CD4-positive, alpha-beta T cell treated with Interleukin-4 for 1 hour (primary cell): Measurements from ENCODE around the gene PADI2.

Experiments
- DNase-seq, 2 donors: peaks; one replicate each; pipeline ENCODE4 v3.0.0-alpha.2; 2020 to 2022

The PADI2 gene

DNA sequence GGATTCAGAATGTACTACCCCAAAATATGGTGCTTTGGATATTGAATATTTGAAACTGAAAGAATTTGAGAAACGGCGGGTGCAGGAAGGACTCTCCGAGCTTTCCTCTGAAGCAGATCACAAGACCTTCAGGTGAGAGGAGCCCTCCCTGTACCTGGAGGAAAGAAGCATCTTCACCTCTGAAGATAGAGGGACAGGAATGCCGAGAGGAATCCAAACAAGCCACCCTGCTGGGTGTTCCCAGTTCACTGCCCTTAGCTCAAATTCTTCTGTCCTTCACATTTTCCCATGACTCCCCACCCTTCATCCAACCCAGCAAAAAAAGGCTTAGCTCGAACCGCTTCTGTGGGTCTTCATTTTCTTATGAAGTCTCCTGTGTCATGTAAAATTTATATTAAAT, 18.2 kb upstream of the PADI2 start:
- DNase-seq, result no peak

DNA sequence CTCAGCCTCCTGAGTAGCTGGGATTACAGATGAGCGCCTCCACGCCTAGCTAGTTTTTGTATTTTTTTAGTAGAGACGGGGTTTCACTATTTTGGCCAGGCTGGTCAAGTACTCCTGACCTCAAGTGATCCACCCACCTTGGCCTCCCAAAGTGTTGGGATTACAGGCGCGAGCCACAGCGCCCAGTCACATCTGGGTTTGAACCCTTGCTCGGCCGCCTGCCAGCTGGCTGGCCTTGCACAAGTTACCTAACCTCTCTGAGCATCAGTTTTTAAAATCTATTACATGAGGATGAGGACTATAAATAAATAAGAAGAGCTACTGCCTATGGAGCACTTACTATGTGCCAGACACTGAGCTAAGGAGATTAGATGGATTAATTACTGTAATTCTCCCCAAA, 17.7 kb upstream of the PADI2 start:
- no peak for DNase-seq

DNA sequence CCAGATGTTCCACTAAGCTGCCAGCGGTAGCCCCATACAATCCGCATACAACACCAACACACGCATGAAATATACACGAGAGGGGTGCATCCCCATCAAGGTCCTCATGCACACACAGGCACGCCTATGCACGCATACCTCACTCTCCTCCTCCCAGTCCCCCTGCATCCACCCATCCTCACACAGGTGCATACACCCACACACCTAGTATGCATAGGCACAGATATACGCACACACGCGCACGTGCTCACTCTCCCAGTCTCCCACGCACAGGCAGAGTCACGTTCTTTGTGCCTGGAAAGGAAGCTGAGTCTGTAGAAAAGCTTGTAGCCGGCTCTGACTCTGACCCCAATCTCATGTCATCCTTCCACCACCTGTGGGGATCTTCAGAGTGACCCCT, 16.9 kb upstream of the PADI2 start:
- DNase-seq, result no peak

DNA sequence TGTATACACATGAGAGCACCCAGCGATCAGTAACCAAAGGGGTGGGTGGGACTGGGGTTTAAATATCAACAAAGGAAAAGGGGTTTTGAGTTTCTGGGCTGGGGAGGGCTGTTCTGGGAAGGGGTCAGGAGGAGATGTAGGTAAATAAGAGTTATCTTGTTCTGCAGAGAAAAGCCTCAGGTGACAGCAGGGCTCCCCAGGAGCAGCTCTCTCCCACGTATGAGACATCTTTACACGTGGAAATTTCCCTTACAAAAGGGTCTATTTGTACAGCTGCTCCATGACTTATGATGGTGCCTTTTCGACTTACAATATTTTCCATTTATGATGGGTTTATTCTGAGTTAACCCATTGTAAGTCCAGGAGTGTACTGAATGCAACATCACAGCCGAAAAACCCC, 16.3 kb upstream of the PADI2 start:
- no peak for DNase-seq

DNA sequence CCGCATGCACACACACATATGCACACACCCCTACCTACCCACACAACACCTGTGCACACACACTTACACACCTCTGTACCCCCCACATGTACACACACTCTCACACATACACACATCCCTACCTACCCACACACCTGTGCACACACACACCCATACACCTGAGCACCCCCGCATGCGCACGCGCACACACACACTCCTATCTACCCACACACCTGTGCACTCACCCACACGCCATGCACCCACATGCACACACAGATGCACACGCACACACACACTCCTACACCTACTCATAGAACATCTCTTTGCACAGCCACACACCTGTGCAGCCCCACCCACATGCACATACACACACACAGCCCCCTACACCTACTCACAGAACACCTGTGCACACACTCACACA, 15.5 kb upstream of the PADI2 start:
- no peak for DNase-seq

DNA sequence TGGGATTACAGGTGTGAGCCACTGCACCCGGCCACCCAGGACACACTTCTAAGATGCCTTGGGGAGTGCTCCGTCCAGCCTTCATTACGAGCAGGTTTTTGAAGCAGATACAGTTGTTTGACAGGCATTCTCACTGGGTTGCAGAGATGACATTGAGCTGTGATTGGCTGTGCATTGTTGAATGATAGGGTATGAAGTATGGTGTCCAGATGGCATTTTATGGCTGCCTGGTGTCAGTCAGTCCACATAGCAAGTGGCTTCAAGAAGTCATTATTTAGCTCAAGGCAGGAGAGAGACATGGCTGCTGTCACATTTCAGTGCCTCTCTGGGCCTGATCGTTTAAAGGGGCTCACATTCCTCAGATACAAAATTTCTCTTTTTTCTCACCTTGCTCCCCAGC, 14.8 kb upstream of the PADI2 start:
- no peak for DNase-seq

DNA sequence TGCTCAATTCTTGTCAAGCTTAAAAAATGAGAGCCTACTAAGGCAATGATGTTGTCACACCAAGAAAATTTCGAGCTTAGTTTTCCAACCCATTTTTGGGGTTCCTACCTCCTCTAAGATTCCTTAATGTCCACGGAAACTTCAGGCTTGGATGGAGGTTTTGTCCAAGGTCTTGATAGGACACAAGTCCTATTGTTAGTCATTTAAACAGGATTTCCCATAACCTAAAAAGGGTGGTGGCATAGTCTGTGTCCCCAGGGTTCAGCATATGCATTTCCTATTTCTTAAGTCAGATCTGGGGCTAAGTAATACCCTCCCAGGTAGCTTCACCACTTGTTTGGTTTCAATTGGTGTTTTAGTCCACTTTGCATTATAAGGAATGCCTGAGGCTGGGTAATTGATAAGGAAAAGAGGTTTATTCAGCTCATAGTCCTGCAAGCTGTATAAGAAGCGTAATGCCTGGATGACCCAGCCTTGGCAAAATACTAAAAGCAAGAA, 10.9 kb upstream of the PADI2 start:
- no peak for DNase-seq

DNA sequence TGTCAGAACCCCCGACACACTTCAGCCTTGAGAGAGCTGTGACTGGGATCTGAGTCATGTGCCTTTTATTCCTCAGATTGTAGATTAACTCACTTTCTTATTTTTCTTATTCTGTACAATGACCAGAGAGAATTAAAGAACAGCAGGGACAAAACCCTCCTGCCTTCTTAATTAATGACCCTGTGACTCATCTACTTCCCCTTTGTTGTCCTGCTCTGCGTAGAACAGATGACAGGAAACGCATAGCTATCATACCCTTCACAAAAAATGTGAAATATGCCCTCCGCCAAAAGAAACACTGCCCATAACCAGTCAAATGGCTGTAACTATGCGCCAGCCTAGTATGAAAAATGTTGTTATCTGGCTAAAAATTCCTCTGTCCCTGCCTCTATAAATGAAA, 9.1 kb upstream of the PADI2 start:
- peak; percentile 20 to 25 for DNase-seq

DNA sequence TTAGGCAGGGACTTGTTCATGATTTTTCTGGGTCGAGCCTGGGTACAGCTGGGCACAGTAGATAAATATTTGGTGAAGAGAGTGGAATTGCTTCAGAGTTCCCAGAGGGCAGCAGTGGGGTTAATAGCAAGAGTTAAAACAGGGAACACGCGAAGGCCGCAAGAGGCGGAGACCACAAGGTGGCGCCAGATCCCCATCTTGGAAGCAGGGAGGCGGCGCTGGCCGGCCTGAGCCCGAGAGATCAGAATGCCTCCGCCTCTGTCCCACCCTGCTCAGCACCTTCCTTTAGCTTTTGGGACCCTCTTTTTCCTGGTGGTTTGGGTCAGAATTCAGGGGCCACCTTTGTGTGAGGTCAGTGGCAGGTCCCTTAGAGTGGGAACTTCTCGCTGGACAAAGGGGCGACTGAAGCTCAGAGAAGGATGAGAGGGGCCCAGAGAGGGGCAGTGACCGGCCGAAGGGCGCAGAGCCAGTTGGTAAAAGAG, 6.5 kb upstream of the PADI2 start:
- peak; percentile 75 to 83 for DNase-seq

DNA sequence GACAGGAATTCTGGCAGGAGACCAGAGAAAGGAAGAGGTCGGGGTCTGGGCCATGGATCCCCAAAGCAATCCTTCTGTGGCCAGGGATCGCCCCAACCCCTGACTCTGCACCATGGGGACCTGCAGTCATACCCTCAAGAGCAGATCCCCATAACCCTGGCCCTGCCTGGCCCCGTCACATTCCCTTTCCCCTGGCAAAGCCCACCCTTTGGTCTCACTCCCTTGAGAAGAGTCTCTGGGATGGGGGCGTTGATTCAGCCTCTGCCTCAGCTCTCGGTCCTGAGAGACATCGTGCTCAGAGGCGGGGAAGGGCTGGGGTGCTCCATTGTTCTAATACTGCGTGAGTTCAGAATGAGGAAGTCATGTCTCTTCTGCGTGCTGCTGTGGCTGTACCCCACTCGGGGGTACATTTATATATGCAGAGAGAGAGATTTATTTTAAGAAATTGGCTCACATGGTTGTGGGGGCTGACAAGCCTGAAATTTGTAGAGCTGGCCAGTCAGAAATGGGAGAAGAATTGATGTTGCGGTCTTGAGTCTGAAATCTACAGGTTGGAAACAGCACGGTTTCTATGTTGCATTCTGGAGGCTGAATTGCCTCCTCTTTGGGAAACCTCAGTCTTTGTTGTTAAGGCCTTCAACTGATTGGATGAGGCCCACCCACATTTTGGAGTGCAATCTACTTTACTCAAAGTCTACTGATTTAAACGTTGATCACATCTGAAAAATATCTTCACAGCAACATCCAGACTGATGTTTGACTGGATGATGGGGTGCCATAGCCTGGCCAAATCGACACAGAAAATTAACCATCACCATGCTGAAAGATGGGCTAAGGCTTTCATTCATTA, 4.2 kb upstream of the PADI2 start:
- no peak for DNase-seq

DNA sequence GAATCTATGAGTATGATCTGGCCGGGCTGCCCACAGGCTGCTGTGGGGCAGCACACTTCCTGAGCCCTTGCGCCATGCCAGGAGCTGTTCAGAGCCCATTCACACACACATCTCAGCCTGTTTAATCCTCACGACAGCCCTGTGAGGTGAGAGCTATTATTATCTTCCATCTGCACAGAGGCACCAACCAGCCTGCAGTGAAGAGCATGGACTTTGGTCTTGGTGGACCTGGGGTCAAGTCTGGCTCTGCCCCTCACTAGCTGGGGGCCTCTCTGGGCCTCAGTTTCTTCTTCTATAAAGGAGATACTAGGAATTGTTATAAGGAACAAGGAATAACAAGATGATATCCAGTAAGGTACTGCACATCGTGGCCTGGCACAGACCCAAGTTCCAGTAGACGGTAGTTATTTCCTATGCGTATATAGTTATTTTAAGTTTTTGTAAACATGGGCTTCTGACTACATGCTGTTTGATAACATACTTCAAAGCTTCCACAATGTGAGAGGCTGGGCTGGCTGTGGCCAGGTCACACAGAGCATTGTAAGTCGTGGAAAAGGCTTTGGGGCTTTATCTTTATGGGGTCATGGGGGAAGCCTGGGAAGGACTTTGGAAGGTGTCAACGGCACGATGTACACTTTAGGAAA, 3.4 kb upstream of the PADI2 start:
- no peak for DNase-seq

DNA sequence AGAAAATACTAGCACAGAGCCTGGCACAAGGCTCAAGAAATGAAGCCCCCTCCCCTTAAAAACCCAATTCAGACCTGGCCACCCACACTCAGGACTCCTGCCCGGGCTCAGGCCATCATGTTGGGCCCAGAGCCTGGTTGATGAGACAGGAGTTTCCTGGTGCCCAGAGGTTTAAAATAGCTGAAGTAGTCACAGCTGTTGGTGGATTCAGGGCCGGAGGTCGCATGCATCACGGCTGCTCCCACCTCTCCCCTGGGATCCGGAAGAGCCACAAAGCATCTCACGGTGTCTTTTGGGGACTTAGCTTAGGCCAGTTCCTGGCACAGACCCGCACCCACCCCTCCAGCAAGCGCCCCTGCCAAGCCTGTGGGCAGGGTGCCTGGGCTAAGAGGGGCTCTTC, 2.6 kb upstream of the PADI2 start:
- DNase-seq, result no peak

DNA sequence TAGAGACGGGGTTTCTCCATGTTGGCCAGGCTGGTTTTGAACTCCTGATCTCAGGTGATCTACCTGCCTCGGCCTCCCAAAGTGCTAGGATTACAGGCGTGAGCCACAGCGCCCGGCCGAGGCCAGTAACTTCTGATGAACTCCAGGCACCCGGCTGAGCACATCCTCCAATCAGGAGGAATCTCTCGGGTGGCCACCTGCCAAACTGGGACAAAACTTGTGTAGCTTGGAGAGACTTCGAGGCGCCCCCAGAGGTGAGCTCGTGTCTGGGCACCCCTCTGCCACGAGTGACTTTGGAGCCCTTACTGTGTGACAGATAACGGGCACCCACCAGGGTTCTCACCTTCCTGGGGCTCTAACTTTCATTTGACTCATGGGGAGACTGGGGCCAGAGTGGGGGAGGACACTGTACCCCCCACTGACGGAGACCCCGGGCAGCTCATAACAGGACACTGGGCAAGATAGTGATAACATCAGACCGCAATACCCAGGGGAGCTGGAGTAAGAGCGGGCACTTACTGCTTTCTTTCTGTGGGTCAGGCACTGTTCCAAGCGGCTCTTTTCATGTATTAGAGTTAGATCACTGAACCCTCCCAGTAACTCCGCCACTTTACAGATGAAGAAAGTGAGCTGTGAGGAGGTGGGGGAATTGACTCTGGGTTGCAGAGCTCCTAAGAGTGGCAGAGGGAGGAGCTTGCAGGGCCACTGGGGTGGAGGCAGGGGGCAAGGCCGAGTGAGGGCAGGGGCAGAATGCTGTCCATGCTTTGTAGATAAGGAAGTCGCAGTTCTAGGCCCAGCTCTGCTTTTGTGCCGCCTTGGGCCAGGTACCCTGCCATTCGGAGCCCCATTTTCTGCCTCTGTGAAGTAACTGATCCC, 1.9 kb upstream of the PADI2 start:
- DNase-seq, result no peak

DNA sequence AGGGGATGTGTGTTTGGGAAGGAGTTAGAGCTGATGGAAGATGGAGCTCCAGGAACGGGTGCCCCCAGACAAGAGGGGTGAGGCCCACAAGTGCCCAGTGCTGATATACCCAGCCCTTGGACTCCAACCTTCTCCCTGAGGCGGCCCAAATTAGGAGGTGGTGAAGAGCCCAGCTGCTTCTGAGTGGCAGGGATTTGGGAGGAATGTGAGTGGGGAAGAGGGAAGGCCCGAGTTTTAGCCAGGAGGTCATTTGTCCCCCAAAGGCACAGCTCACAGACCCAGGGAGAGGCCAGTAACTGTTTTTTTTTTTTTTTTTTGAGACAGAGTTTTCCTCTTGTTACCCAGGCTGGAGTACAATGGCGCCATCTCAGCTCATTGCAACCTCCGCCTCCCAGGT, 1.2 kb upstream of the PADI2 start:
- no peak for DNase-seq

DNA sequence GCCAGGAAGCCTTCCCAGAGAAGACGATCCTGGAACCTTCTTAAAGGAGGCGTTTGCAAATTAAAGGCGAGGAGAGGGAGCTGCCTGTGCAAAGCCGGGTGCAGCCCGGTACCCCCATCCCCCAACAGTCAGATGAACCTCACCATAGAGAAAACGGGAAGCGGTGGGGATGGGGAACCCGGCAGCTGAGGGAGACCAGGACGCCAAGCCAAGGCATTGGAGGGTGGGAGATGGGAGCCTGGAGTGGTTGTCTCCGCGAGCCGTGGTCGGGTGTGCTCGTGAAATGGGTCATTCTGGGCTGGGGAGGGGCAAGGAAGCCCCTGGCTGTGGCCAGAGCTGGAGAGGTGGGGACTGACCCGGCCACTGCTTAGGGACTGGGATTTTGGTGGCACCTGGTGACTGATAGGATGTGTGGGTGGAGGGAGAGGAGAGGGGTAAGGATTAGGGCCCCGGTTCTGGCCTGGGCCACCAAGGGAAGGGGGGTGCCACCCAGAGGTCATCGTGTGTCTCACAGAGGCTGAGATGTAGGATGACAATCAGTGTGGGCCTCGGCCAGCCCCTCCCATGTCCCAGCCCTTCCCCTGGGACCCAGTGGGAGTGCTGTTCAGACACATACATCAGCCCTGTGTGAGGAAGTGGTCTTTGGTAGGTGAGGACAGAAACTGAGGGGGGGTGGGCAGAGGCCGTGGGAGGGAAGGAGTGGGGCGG, 676 bp upstream of the PADI2 start:
- peak in 1 of 2 donors; percentile 30 for DNase-seq

DNA sequence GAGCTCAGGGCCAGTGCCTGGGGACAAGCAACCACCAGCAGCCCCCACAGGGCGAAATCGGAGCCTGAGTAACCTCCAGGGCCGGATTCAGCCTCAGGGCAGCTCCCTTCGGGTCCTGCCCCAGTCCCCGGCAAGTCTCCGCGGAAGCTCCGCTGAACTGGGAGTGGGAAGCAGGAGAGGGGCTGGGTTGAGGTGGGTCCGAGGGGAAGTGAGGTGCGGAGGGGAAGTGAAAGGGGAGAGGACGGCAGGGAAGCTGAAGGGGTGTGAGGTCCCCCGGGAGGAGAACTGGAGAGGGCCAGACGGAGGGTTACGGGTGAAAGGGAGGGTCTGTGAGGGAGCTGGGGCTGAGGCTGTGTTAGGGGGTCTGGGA, 560 bp downstream of the PADI2 start:
- DNase-seq, result no peak

DNA sequence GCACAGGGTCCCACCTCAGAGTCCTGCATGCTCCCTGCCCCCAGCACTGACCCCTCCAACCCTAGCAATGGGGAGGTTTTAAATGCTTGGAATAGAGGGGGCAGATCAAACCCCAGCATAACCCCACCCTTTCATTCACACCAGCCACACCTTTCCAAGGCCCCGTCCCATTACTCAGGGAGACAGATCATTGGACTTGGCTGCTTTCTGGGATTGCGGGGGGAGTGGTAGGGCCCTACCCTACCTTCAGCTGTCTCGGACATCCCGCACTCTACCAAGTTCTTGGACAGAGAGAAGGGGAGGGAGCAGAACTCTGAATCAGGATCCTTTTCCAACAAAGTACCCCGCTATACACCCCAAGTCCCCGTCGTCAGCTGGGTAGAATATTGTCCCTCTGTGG, 983 bp downstream of the PADI2 start:
- no peak for DNase-seq

DNA sequence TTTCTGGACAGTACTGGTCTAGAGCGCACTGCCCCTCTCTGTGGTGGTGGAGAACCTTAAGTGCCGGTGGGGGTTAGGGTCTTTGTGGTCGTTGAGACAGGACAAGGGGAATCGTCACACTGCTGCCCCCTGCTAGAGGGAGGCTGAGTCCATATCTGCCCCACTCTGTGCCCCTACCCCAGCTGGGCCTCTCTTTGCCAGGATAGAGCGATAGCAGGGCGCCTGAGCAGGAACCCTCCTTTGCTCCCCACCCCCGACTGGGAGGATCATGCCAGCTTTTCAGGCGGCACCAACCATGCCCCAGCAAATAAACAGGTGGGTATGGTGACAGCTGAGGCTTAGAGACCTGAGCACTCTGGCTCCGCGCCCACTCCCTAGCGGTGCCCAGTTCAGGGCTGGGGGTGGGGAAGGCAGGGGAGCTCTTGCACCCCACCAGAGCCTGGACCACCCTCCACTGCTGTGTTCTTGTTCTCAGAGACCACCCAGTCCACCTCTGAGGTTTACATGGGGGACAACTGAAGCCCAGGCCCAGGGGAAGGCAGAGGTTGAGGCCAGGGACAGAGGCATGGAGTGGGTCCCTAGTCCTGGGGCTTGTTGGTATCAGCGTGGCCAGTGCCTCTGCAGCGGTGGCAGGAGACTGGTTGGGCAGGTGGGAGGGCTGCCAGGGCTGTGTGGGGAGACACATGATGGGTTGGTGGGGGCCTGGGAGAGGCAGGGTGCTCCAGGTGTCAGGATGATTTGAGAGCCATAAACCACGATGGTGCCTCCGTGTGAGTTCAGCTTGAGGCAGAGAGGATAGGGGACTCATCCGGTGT, 1.6 kb downstream of the PADI2 start:
- no peak for DNase-seq

DNA sequence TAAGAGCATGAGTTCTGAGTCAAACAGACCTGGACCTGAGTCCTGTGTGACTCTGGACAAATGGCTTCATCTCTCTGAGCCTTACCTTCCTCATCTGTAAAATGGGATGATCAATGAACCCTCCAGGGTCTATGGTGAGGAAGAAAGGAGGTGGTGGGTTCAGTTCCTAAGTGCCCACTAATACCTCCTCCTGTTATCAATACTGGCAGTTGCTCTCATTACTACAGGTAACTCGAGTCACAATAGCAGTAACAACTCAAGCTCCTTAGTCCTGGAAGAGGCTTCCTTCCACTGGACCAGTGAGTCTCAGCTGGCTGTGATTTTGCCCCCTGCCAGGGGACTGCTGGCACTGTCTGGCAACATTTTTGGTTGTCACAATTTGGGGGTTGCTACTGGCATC, 2.6 kb downstream of the PADI2 start:
- DNase-seq, result no peak

DNA sequence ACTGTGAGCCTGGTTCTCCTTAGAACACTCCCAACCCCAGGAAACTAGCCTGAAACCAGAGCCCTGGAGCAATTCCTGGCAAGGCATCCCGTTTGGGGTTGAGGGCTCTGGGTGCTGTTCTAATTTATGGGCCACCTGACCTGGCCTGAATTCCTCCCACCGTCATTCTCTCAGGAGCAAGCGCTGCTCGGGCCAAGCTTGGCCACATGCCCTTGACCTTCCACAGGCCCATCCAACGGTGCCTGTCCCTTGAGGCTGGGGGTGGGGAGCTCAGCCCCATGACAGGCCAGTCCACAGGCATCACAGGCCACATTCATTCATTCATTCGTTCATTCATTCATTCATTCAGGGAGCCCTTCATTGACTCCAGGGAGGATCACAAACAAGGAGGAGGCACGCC, 5.3 kb downstream of the PADI2 start:
- DNase-seq, result no peak

DNA sequence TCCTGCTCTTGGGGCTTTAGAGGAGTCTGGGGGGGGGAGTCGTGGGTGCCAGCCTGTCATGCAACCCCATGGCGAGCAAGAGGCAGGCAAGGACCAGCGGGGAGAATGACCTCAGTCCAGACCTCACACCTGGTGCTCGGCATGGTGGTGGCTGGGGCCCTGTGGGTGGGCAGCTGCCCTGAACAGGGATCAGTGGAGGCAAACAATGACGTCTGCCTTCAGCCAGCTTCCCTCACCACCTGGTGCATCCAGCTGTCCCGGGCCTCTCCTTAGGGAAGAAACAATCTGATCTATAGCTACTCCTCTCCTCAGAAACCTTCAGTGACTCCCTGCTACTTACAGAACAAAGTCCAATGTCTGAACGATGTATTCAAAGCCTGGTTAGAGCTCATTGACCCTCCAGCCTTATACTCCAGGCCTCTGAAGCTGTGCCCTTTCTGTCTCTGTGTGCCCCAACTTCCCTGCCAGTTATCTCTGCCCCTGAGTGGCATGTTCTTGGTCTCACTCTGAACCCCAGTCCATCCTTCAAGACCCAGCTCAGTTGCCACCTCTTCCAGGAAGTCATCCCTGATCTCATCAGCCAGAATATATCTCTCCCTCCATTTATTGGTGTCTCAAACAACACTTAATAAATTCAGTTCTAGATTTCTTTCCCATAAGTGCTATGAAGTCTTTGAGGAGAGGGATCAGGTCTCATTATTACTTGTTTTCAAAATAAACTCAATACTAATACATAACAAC, 6.6 kb downstream of the PADI2 start:
- no peak for DNase-seq
